ENCODE results near the gene GARIN3. TPM values are rescaled to one million over a fixed set of nuclear protein-coding genes. Genes with fewer than 3 reads are reported as not detected.
"Not testable (repeated sequence)": the region's sequence is repeated elsewhere in the genome, so short reads cannot be mapped to it uniquely, and the experiment has no call there.

GARIN3 gene
- total and polyA plus RNA-seq, 7 donors: not detected

- no peak overlapping the region for H3K4me3 ChIP-seq
- no peaks in the 10 kb centered on the region for H3K36me3 ChIP-seq
- TF ChIP-seq POLR2AphosphoS5 (IDR thresholded peaks at IDR 0.05) (no peak), POLR2A (IDR thresholded peaks at IDR 0.05) (no peak), CTCF (IDR thresholded peaks at IDR 0.05) (no peak), EP300 (IDR thresholded peaks at IDR 0.05) (no peak)
- no peaks in the 10 kb centered on the region for H3K27me3 ChIP-seq
- no peaks in the 10 kb centered on the region for H3K9me3 ChIP-seq
- H3K27ac ChIP-seq: no peak overlapping the region
- no peaks in the 10 kb centered on the region for H3K4me1 ChIP-seq
- DNase-seq: no peak
- intact Hi-C loops (cut with DNase I): no loop called here
- 85 to 90% methylated on average over 7 of the region's 7 CpGs for WGBS, 2 donors
Observed at GRCh38 chr5:157213527-157214243, 47.6 kb upstream of the GARIN3 start.

- Histone ChIP-seq H3K36me3 (no peaks in the 10 kb centered on the region), H3K4me1 (no peaks in the 10 kb centered on the region), H3K4me3 (no peak overlapping the region), H3K27me3 (no peaks in the 10 kb centered on the region), H3K9me3 (no peaks in the 10 kb centered on the region), H3K27ac (no peak overlapping the region)
- TF ChIP-seq POLR2A (IDR thresholded peaks at IDR 0.05): no peak
- no peak for TF ChIP-seq POLR2AphosphoS5 (IDR thresholded peaks at IDR 0.05)
- TF ChIP-seq EP300 (IDR thresholded peaks at IDR 0.05): no peak
- TF ChIP-seq CTCF (IDR thresholded peaks at IDR 0.05): no peak
- WGBS, 2 donors: 87 to 90% methylated on average over 5 of the region's 5 CpGs
- no peak for DNase-seq
- intact Hi-C loops (cut with DNase I): no loop called here
Observed at GRCh38 chr5:157212307-157212706, 46.2 kb upstream of the GARIN3 start.

- H3K9me3 ChIP-seq; H3K4me3 ChIP-seq; H3K27ac ChIP-seq; H3K27me3 ChIP-seq; H3K4me1 ChIP-seq; H3K36me3 ChIP-seq; DNase-seq; intact Hi-C loops (cut with DNase I): not testable (repeated sequence)
- WGBS, 2 donors: 63 to 82% methylated on average over 1 of the region's 1 CpG
Observed at GRCh38 chr5:157210652-157211051, 44.6 kb upstream of the GARIN3 start.

- WGBS, 2 donors: 79 to 86% methylated on average over 6 of the region's 6 CpGs
- no peaks in the 10 kb centered on the region for H3K36me3 ChIP-seq
- H3K27me3 ChIP-seq: no peaks in the 10 kb centered on the region
- intact Hi-C loops (cut with DNase I): no loop called here
- TF ChIP-seq CTCF (IDR thresholded peaks at IDR 0.05): no peak
- TF ChIP-seq POLR2AphosphoS5 (IDR thresholded peaks at IDR 0.05): no peak
- no peaks in the 10 kb centered on the region for H3K4me1 ChIP-seq
- DNase-seq: no peak
- H3K9me3 ChIP-seq: no peaks in the 10 kb centered on the region
- H3K4me3 ChIP-seq: no peak overlapping the region
- no peak overlapping the region for H3K27ac ChIP-seq
Observed at GRCh38 chr5:157205708-157206107, 39.6 kb upstream of the GARIN3 start.

- H3K27ac ChIP-seq: no peak overlapping the region
- no peak for TF ChIP-seq EP300 (IDR thresholded peaks at IDR 0.05)
- TF ChIP-seq POLR2A (IDR thresholded peaks at IDR 0.05): no peak
- no peak for TF ChIP-seq POLR2AphosphoS5 (IDR thresholded peaks at IDR 0.05)
- TF ChIP-seq CTCF (IDR thresholded peaks at IDR 0.05): no peak
- 47 to 81% methylated on average over 4 of the region's 4 CpGs for WGBS, 2 donors
- no peaks in the 10 kb centered on the region for H3K36me3 ChIP-seq
- DNase-seq: no peak
- H3K4me3 ChIP-seq: no peak overlapping the region
- H3K4me1 ChIP-seq: no peaks in the 10 kb centered on the region
- H3K27me3 ChIP-seq: no peaks in the 10 kb centered on the region
- H3K9me3 ChIP-seq: no peaks in the 10 kb centered on the region
- intact Hi-C loops (cut with DNase I): no loop called here
Observed at GRCh38 chr5:157204765-157205164, 38.7 kb upstream of the GARIN3 start.
